Neural cell (in vitro differentiated cells): ENCODE data around the gene LCE1D. TPM values are rescaled to one million over a fixed set of nuclear protein-coding genes. Genes with fewer than 3 reads are reported as not detected.

Source experiments
- H2AFZ ChIP-seq: fragments of 200-600, 300-800 bp; sonication (generic), shearing (Covaris generic); 2 replicates; pipeline ENCODE4 v1.6.0; 2014; ENCODE audit warnings: low read depth, mild to moderate bottlenecking, antibody characterized with exemption, low read length, moderate library complexity
- H3F3A ChIP-seq: fragments of 200-600 bp; shearing (Covaris generic); 2 replicates; pipeline ENCODE4 v1.6.1; 2016; ENCODE audit warnings: mild to moderate bottlenecking, moderate library complexity, mixed read lengths, antibody characterized with exemption, low read length; ENCODE audit not compliant: insufficient read depth, poor library complexity, severe bottlenecking
- H3K27ac ChIP-seq: fragments of 200-600, 300-800 bp; sonication (generic), shearing (Covaris generic); 2 replicates; pipeline ENCODE4 v1.5.1; 2014; ENCODE audit warnings: mild to moderate bottlenecking, low read length, moderate library complexity
- H3K27me3 ChIP-seq: fragments of 300-800, 200-600 bp; sonication (generic), shearing (Covaris generic); 2 replicates; pipeline ENCODE4 v1.6.0; 2014; ENCODE audit warnings: mild to moderate bottlenecking, low read depth, low read length, moderate library complexity; ENCODE audit not compliant: insufficient read depth
- H3K36me3 ChIP-seq: fragments of 300-800, 200-600 bp; sonication (generic), shearing (Covaris generic); 2 replicates; pipeline ENCODE4 v1.5.1; 2014; ENCODE audit warnings: mild to moderate bottlenecking, antibody characterized with exemption, low read length, moderate library complexity; ENCODE audit not compliant: insufficient read depth
- H3K4me2 ChIP-seq: fragments of 300-800, 200-600 bp; sonication (generic), shearing (Covaris generic); 2 replicates; pipeline ENCODE4 v1.6.0; 2014; ENCODE audit warnings: mild to moderate bottlenecking, low read length
- H3K4me3 ChIP-seq: fragments of 300-800, 200-600 bp; sonication (generic), shearing (Covaris generic); 2 replicates; pipeline ENCODE4 v1.5.1; 2014; ENCODE audit warnings: mild to moderate bottlenecking, low read length, moderate library complexity
- H3K79me2 ChIP-seq: fragments of 200-600 bp; shearing (Covaris generic); replicated peaks from 2 replicates; pipeline ENCODE4 v1.6.0; 2014; ENCODE audit warnings: mild to moderate bottlenecking, low read length, moderate library complexity; ENCODE audit not compliant: insufficient read depth
- H3K9ac ChIP-seq: fragments of 300-800, 200-600 bp; sonication (generic), shearing (Covaris generic); 2 replicates; pipeline ENCODE4 v1.6.1; 2016; ENCODE audit warnings: mild to moderate bottlenecking, low read length, mixed read lengths
- H3K9me2 ChIP-seq: fragments of 200-600 bp; shearing (Covaris generic); 2 replicates; pipeline ENCODE4 v1.6.1; 2016; ENCODE audit warnings: mild to moderate bottlenecking, low read length, mixed read lengths; ENCODE audit not compliant: insufficient read depth
- H3K9me3 ChIP-seq: fragments of 200-600, 300-800 bp; sonication (generic), shearing (Covaris generic); 2 replicates; pipeline ENCODE4 v1.6.1; 2016; ENCODE audit warnings: mild to moderate bottlenecking, mixed run types, low read length, moderate library complexity, mixed read lengths
- H4K20me1 ChIP-seq: fragments of 200-600 bp; shearing (Covaris generic); 2 replicates; pipeline ENCODE4 v1.6.1; 2016; ENCODE audit warnings: mild to moderate bottlenecking, mixed run types; ENCODE audit not compliant: insufficient read depth
- EP300 ChIP-seq: fragments of 450-650 bp; conservative IDR thresholded peaks from 2 replicates; pipeline ENCODE4 v1.6.1; 2014; ENCODE audit warnings: antibody characterized with exemption, mild to moderate bottlenecking, moderate library complexity; ENCODE audit not compliant: poor library complexity, severe bottlenecking
- EZH2 ChIP-seq: fragments of 200-600, 300-800 bp; shearing (Covaris generic), sonication (generic); IDR thresholded peaks from 2 replicates; pipeline ENCODE4 v1.6.1; 2014; ENCODE audit warnings: antibody characterized with exemption, low read length, borderline replicate concordance, mild to moderate bottlenecking; ENCODE audit not compliant: insufficient read depth, poor library complexity, severe bottlenecking
- MXI1 ChIP-seq: fragments of 450-650 bp; conservative IDR thresholded peaks from 2 replicates; pipeline ENCODE4 v1.6.1; 2014; ENCODE audit warnings: antibody characterized with exemption, mild to moderate bottlenecking; ENCODE audit not compliant: poor library complexity, severe bottlenecking
- POLR2AphosphoS5 ChIP-seq: IDR thresholded peaks from 2 replicates; pipeline ENCODE4 v1.6.1; 2012
- RAD21 ChIP-seq: fragments of 450-650 bp; conservative IDR thresholded peaks from 2 replicates; pipeline ENCODE4 v1.6.1; 2014; ENCODE audit warnings: antibody characterized with exemption, mild to moderate bottlenecking, moderate library complexity
- REST ChIP-seq: IDR thresholded peaks from 2 replicates; pipeline ENCODE4 v1.6.1; 2012; ENCODE audit warnings: borderline replicate concordance
- SMC3 ChIP-seq: fragments of 450-650 bp; conservative IDR thresholded peaks from 2 replicates; pipeline ENCODE4 v1.6.1; 2014; ENCODE audit warnings: antibody characterized with exemption, mild to moderate bottlenecking, moderate library complexity; ENCODE audit not compliant: poor library complexity
- TAF1 ChIP-seq: IDR thresholded peaks from 2 replicates; pipeline ENCODE4 v1.6.1; 2012; ENCODE audit warnings: low read depth
- polyA plus RNA-seq: library from polyadenylated mRNA; depleted of rRNA; stranded (reverse); fragments of >200 nt; gene quantifications from 2 replicates; pipeline ENCODE4 v1.2.3, GENCODE V29; 2014
- TF ChIP-seq, protein P1 (sequence below): fragments of 450-650 bp; IDR thresholded peaks from 2 replicates; pipeline ENCODE4 v1.5.1; 2014; ENCODE audit warnings: antibody characterized with exemption, mild to moderate bottlenecking, moderate library complexity; ENCODE audit not compliant: poor library complexity, severe bottlenecking

LCE1D gene
- polyA plus RNA-seq, 1 donor from 2014 or later: not detected

DNA sequence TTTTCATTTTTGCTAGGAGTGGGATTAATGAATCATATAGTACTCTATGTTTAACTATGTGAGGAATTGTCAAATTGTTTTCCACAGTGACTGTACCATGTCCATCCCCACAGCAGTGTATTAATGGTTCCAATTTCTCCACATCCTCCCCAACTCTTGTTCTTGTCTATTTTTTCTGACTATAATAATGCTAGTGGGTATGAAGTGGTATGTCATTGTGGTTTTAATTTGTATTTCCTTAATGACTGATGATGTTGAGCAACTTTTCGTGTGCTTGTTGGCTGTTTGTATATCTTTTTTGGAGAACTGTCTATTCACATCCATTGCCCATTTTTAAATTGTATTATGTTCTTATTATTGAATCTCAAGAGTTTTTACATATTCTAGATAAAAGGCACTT is 48.7 kb upstream of the LCE1D start (continued):
- TF ChIP-seq, protein P1, sequence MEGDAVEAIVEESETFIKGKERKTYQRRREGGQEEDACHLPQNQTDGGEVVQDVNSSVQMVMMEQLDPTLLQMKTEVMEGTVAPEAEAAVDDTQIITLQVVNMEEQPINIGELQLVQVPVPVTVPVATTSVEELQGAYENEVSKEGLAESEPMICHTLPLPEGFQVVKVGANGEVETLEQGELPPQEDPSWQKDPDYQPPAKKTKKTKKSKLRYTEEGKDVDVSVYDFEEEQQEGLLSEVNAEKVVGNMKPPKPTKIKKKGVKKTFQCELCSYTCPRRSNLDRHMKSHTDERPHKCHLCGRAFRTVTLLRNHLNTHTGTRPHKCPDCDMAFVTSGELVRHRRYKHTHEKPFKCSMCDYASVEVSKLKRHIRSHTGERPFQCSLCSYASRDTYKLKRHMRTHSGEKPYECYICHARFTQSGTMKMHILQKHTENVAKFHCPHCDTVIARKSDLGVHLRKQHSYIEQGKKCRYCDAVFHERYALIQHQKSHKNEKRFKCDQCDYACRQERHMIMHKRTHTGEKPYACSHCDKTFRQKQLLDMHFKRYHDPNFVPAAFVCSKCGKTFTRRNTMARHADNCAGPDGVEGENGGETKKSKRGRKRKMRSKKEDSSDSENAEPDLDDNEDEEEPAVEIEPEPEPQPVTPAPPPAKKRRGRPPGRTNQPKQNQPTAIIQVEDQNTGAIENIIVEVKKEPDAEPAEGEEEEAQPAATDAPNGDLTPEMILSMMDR: no peak
- TF ChIP-seq EZH2: no peak
- TF ChIP-seq RAD21: no peak

GRCh38 chr1:152752225-152752624 is 44.3 kb upstream of the LCE1D start:
- H3K9ac ChIP-seq: no peak overlapping the region

More at GRCh38 chr1:152752225-152752624, 44.3 kb upstream of the LCE1D start:
- Histone ChIP-seq H3K27ac (no peak overlapping the region), H3K4me2 (no peak overlapping the region), H3K27me3 (no peaks in the 10 kb centered on the region), H3K79me2 (no peaks in the 10 kb centered on the region), H3K36me3 (no peaks in the 10 kb centered on the region), H4K20me1 (no peaks in the 10 kb centered on the region), H3F3A (no peaks in the 10 kb centered on the region), H3K4me3 (no peak overlapping the region), H2AFZ (no peak overlapping the region), H3K9me3 (peaks cover 3% of the 10 kb centered on the region), H3K9me2 (no peaks in the 10 kb centered on the region)
- TF ChIP-seq POLR2AphosphoS5 (no peak), EZH2 (no peak), REST (no peak), TAF1 (no peak), RAD21 (no peak), MXI1 (no peak), EP300 (no peak), SMC3 (no peak)
- TF ChIP-seq, protein P1: no peak
